ENCODE measurements around the gene CDKN2D.
A peak's percentile ranks its signal among the peaks of the same experiment; 100 is the strongest.
"Not testable (repeated sequence)": the region's sequence is repeated elsewhere in the genome, so short reads cannot be mapped to it uniquely, and the experiment has no call there.

Gene CDKN2D

DNA sequence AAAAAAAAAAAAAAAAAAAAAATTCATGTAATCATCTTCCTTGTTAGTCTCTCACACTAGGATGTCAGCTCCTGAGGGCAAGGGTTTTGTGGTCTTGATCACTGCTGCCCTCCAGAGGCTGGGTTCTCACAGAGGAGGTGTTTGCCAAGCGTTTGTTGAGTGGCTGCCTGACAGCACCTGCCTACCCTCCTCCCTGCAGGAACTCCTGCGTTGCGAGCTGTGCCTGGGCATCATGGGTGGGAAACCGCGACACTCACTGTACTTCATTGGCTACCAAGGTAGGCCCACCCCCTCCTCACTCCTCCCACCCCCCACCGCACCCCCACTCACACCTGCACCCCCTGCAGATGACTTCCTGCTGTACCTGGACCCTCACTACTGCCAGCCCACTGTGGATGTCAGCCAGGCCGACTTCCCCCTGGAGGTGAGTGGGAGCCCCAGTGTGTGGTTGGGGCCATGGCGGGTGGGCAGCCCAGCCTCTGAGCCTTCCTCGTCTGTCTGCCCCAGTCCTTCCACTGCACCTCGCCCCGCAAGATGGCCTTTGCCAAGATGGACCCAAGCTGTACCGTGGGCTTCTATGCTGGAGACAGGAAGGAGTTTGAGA lies 17.0 kb downstream of the CDKN2D start:
- TF ChIP-seq, protein P1, sequence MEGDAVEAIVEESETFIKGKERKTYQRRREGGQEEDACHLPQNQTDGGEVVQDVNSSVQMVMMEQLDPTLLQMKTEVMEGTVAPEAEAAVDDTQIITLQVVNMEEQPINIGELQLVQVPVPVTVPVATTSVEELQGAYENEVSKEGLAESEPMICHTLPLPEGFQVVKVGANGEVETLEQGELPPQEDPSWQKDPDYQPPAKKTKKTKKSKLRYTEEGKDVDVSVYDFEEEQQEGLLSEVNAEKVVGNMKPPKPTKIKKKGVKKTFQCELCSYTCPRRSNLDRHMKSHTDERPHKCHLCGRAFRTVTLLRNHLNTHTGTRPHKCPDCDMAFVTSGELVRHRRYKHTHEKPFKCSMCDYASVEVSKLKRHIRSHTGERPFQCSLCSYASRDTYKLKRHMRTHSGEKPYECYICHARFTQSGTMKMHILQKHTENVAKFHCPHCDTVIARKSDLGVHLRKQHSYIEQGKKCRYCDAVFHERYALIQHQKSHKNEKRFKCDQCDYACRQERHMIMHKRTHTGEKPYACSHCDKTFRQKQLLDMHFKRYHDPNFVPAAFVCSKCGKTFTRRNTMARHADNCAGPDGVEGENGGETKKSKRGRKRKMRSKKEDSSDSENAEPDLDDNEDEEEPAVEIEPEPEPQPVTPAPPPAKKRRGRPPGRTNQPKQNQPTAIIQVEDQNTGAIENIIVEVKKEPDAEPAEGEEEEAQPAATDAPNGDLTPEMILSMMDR (IDR thresholded peaks at IDR 0.05; ENCODE audit: insufficient read depth, low read depth, low read length, missing control alignments): no peak
- H3K4me3 ChIP-seq (ENCODE audit: low read depth, low read length): no peak overlapping the region
- DNase-seq (ENCODE audit: low read depth): peak; percentile 56

DNA sequence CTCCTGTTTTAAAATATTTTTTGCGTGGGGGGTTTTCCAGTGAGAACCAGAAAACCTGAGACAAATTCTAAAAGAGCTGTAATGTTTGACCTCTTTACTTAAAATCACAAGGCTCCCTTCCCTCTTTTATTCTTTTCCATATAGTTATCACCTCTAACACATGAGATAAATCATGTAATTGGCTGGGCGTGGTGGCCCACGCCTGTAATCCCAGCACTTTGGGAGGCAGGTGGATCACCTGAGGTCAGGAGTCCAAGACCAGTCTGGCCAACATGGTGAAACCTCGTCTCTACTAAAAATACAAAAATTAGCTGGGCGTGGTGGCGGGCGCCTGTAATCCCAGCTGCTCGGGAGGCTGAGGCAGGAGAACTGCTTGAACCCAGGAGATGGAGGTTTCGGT lies 17.8 kb downstream of the CDKN2D start:
- DNase-seq (ENCODE audit: low read depth); H3K4me3 ChIP-seq (ENCODE audit: low read depth, low read length): not testable (repeated sequence)

DNA sequence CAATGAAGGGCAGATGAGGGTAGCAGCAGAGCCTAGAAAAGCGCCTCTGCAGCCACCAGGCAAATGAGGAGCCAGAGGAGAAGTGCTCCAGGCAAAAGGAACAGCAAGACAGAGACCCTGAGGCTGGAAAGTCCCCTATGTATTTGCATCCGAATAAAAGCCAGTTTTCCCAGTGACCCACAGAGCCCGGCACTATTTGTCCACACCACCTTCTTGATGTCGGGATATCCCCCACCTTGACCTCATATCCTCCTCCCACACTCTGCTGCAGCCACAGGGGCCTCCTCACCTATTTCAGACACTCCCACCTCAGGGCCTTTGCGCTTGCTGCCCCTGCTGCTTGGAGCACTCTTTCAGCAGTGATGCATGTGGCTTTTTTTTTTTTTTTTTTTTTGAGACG lies 18.4 kb downstream of the CDKN2D start:
- DNase-seq (ENCODE audit: low read depth): peak; percentile 45
- H3K4me3 ChIP-seq (ENCODE audit: low read depth, low read length): no peak overlapping the region
- TF ChIP-seq, protein P1 (IDR thresholded peaks at IDR 0.05; ENCODE audit: insufficient read depth, low read depth, low read length, missing control alignments): no peak

DNA sequence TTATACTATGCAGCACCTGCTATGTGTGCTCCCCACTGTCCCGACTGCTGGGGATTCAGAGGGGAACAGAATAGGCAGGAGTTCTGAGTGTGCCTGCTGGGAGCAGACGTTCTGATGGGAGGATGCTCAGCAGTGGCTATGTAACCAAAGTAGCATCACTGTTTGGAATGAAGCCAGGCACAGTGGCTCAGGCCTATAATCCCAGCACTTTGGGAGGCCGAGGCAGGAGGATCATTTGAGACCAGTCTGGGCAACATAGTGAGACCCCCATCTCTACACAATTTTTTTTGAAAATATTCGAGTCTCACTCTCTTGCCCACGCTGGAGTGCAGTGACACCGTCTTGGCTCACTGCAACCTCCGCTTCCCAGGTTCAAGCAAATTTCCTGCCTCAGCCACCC lies 19.0 kb downstream of the CDKN2D start:
- DNase-seq (ENCODE audit: low read depth): no peak

DNA sequence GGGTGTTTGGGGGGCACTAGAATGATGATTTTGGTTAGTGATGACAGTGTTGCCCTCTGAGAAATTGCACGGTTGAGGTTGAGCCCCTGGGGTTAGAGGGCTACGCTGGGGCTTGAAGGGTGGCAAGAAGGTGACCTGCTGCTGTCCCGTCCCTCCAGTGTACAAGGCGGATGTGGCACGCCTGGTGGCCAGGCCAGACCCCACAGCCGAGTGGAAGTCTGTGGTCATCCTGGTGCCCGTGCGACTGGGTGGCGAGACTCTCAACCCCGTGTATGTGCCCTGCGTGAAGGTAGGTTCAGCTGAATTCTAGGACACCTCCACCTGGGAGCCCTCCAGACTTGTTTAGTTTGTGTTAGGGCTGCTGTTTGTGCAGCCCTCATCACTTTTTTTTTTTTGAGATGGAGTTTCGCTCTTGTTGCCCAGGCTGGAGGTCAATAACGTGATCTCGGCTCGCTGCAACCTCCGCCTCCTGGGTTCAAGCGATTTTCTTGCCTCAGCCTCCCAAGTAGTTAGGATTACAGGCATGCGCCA lies 20.0 kb downstream of the CDKN2D start:
- no peak for DNase-seq (ENCODE audit: low read depth)
- no peak overlapping the region for H3K4me3 ChIP-seq (ENCODE audit: low read depth, low read length)
- TF ChIP-seq, protein P1 (IDR thresholded peaks at IDR 0.05; ENCODE audit: insufficient read depth, low read depth, low read length, missing control alignments): no peak

More for the DNA sequence above, 19.0 kb downstream of the CDKN2D start:
- TF ChIP-seq, protein P1 (IDR thresholded peaks at IDR 0.05; ENCODE audit: insufficient read depth, low read depth, low read length, missing control alignments): no peak
- no peak overlapping the region for H3K4me3 ChIP-seq (ENCODE audit: low read depth, low read length)

DNA sequence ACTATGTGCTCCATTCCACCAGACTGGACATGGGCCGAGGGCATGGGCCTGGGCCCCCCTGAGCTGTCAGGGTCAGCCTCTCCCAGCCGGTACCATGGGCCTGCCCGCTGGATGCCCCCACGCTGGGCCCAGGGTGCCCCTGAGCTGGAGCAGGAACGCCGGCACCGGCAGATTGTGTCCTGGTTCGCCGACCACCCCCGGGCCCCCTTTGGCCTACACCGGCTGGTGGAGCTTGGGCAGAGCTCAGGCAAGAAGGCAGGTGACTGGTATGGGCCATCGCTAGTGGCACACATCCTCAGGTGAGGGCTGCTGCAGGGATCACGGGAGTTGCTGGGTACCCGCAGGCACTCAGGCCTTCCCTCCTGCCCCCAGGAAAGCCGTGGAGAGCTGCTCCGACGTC lies 22.0 kb downstream of the CDKN2D start:
- TF ChIP-seq, protein P1 (IDR thresholded peaks at IDR 0.05; ENCODE audit: insufficient read depth, low read depth, low read length, missing control alignments): no peak
- no peak overlapping the region for H3K4me3 ChIP-seq (ENCODE audit: low read depth, low read length)
- no peak for DNase-seq (ENCODE audit: low read depth)

DNA sequence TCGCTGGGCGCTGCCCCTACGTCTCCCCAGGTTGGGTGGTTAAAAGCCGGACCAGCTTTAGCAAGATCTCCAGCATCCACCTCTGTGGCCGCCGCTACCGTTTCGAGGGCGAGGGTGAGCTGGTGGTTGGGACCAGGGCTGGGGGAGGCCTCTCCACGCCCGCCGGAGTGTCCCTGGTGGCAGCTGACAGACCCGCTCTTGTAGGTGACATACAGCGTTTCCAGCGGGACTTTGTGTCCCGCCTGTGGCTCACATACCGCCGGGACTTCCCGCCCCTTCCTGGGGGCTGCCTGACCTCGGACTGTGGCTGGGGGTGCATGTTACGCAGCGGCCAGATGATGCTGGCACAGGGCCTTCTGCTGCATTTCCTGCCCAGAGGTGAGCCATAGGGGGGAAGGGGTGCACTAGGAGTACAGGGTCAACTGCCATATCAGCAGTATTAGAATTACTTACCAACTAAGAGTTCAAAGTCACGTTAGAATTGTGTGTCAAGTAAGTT lies 24.0 kb downstream of the CDKN2D start:
- H3K4me3 ChIP-seq (ENCODE audit: low read depth, low read length): peak overlapping the region; percentile 99
- DNase-seq (ENCODE audit: low read depth): no peak
- TF ChIP-seq, protein P1 (IDR thresholded peaks at IDR 0.05; ENCODE audit: insufficient read depth, low read depth, low read length, missing control alignments): no peak
